A549 (cell line): Measurements from ENCODE around the gene ANXA9. TPM values are rescaled to one million over a fixed set of nuclear protein-coding genes. Genes with fewer than 3 reads are reported as not detected.
A peak's percentile ranks its signal among the peaks of the same experiment; 100 is the strongest.

Source experiments
- ATAC-seq, 2 experiments: fragments of 200-7000 bp in 1 of 2; fragments of >200 bp in 1 of 2; cut with Nextera tagmentation in 1 of 2; cut with Tn5 transposase in 1 of 2; 3 replicates each; pipeline versions ENCODE4 v1.8.0 to v1.9.1; 2018 to 2020; ENCODE audit warnings: mild to moderate bottlenecking in 1 of 2, moderate library complexity in 1 of 2
- CTCF ChIA-PET: fragments of 300-600 bp; sonication (Branson Sonifier 250); formaldehyde crosslinking; extraction: SDS; loops from one replicate; lab custom pipeline; 2021; ENCODE audit warnings: antibody characterized with exemption, inconsistent platforms; lab: Yijun Ruan, JAX
- POLR2A ChIA-PET: fragments of 350-600 bp; formaldehyde crosslinking; extraction: SDS; loops from one replicate; lab custom pipeline; 2021; ENCODE audit warnings: antibody characterized with exemption, inconsistent platforms; lab: Yijun Ruan, JAX
- DNase-seq, 2 experiments: peaks; one replicate each; pipeline versions ENCODE4 v3.0.0 to v3.0.0-alpha.2; 2011 to 2016; ENCODE audit warnings: low read depth in 1 of 2, low spot score in 1 of 2
- FAIRE-seq: peaks from 2 replicates; lab custom pipeline; 2011; peaks lifted over from hg19 to GRCh38; lab: Jason Lieb, UNC
- H3K27ac ChIP-seq, 2 experiments: fragments of >200 bp; sonication (Bioruptor Twin); formaldehyde crosslinking; 3 replicates each; pipeline ENCODE4 v1.5.1; 2016 to 2017
- H3K4me1 ChIP-seq: fragments of >200 bp; sonication (Bioruptor Twin); formaldehyde crosslinking; 3 replicates; pipeline ENCODE4 v1.6.1; 2016
- H3K4me2 ChIP-seq: fragments of >200 bp; sonication (Bioruptor Twin); formaldehyde crosslinking; 3 replicates; pipeline ENCODE4 v1.6.1; 2016
- H3K4me3 ChIP-seq: fragments of >200 bp; sonication (Bioruptor Twin); formaldehyde crosslinking; 3 replicates; pipeline ENCODE4 v1.5.1; 2016
- H3K9me3 ChIP-seq: fragments of >200 bp; sonication (Bioruptor Twin); formaldehyde crosslinking; 3 replicates; pipeline ENCODE4 v1.6.1; 2016
- CBX2 ChIP-seq: fragments of 200-600 bp; sonication (generic); IDR thresholded peaks from 2 replicates; pipeline ENCODE4 v1.6.1; 2016; ENCODE audit warnings: low read depth, mild to moderate bottlenecking, borderline replicate concordance
- E2F6 ChIP-seq: IDR thresholded peaks from 2 replicates; pipeline ENCODE4 v1.6.1; 2012; ENCODE audit warnings: low read depth, borderline replicate concordance
- EHMT2 ChIP-seq: fragments of 200-600 bp; sonication (generic); IDR thresholded peaks from 2 replicates; pipeline ENCODE4 v1.6.1; 2016; ENCODE audit warnings: antibody characterized with exemption, low read depth, mild to moderate bottlenecking, moderate library complexity
- ELK1 ChIP-seq: fragments of 150-350 bp; IDR thresholded peaks from 2 replicates; pipeline ENCODE4 v1.6.1; 2014; ENCODE audit warnings: low read depth, mild to moderate bottlenecking, low read length
- ESRRA ChIP-seq: fragments of 150-350 bp; IDR thresholded peaks from 2 replicates; pipeline ENCODE4 v1.6.1; 2014; ENCODE audit warnings: mild to moderate bottlenecking, low read length, borderline replicate concordance
- FOSL2 ChIP-seq, 2 experiments: fragments of 450-650 bp in 1 of 2; fragments of >200 bp in 1 of 2; sonication (Bioruptor Twin) in 1 of 2; formaldehyde crosslinking; IDR thresholded peaks; 2 replicates each; pipeline versions ENCODE4 v1.5.0 to v1.6.1; 2016 to 2020; ENCODE audit warnings: mild to moderate bottlenecking in 1 of 2, moderate library complexity in 1 of 2
- HOXA7 ChIP-seq: fragments of 250-450 bp; sonication (Bioruptor Pico); IDR thresholded peaks from 2 replicates; pipeline ENCODE4 v1.5.0; 2020; ENCODE audit warnings: mild to moderate bottlenecking, moderate library complexity
- HOXB13 ChIP-seq: fragments of 250-450 bp; sonication (Bioruptor Pico); IDR thresholded peaks from 2 replicates; pipeline ENCODE4 v1.5.0; 2020; ENCODE audit warnings: low read depth, mild to moderate bottlenecking, moderate library complexity
- JUN ChIP-seq, 2 experiments: fragments of >200 bp; sonication (Bioruptor Twin); formaldehyde crosslinking; IDR thresholded peaks; 2 replicates in 1 of 2; 3 replicates in 1 of 2; pipeline ENCODE4 v1.6.1; 2016 to 2017
- MYC ChIP-seq: IDR thresholded peaks from 2 replicates; pipeline ENCODE4 v1.6.1; 2012; ENCODE audit warnings: mild to moderate bottlenecking, inconsistent platforms, low read length, improper control_type of control experiment, borderline replicate concordance
- NFE2L2 ChIP-seq: fragments of 150-350 bp; conservative IDR thresholded peaks from 2 replicates; pipeline ENCODE4 v1.6.1; 2014; ENCODE audit warnings: low read length
- NPAS2 ChIP-seq: fragments of 250-450 bp; sonication (Bioruptor Pico); IDR thresholded peaks from 2 replicates; pipeline ENCODE4 v1.8.0; 2022; ENCODE audit warnings: mild to moderate bottlenecking, moderate library complexity, borderline replicate concordance
- PBX3 ChIP-seq: IDR thresholded peaks from 2 replicates; pipeline ENCODE4 v1.6.1; 2012
- REST ChIP-seq: fragments of 200-600 bp; sonication (generic); IDR thresholded peaks from 2 replicates; pipeline ENCODE4 v1.6.1; 2016; ENCODE audit warnings: antibody characterized with exemption, mild to moderate bottlenecking, moderate library complexity
- RNF2 ChIP-seq: fragments of 200-600 bp; sonication (generic); IDR thresholded peaks from 2 replicates; pipeline ENCODE4 v1.6.1; 2016; ENCODE audit warnings: low read depth, mild to moderate bottlenecking, antibody characterized with exemption, moderate library complexity, borderline replicate concordance
- WGBS: methylation state at CpG from one replicate; pipeline ENCODE4 v1.1.6; 2017; ENCODE audit errors: missing lambda C conversion rate; 5-methylcytosine and 5-hydroxymethylcytosine counted together
- polyA minus RNA-seq: library from RNA; depleted of rRNA, polyadenylated mRNA; stranded (reverse); fragments of >200 nt; gene quantifications from 2 replicates; pipeline ENCODE4 v1.2.3, GENCODE V29; 2011; rRNA and poly(A)+ RNA removed
- polyA plus RNA-seq, 4 experiments: library from polyadenylated mRNA; depleted of rRNA in 3 of 4; stranded (reverse); fragments of >200 nt; fragmentation: RNase III in 1 of 4; extraction: RNeasy Plus Mini Kit Qiagen cat#74134 plus additional on column Dnase treatment in 1 of 4; gene quantifications; 2 replicates in 3 of 4; 3 replicates in 1 of 4; pipeline ENCODE4 v1.2.3, GENCODE V29; 2011 to 2017

The ANXA9 gene, protein sequence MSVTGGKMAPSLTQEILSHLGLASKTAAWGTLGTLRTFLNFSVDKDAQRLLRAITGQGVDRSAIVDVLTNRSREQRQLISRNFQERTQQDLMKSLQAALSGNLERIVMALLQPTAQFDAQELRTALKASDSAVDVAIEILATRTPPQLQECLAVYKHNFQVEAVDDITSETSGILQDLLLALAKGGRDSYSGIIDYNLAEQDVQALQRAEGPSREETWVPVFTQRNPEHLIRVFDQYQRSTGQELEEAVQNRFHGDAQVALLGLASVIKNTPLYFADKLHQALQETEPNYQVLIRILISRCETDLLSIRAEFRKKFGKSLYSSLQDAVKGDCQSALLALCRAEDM
- polyA plus RNA-seq (2011; rRNA removed) = 2.2 and 3.3 TPM in 2 replicates
- 1.1 and 1.6 TPM in 2 replicates for polyA plus RNA-seq (2012; cell fraction: cytosol; rRNA removed)
- 2.3 and 2.7 TPM in 2 replicates for polyA plus RNA-seq (2012; cell fraction: nucleus; rRNA removed)
- polyA plus RNA-seq (2017; fragmentation: RNase III; extraction: RNeasy Plus Mini Kit Qiagen cat#74134 plus additional on column Dnase treatment) = 1.5 to 2.1 TPM (median 1.7 TPM) in 3 replicates
- polyA minus RNA-seq = 6.1 and 7.8 TPM in 2 replicates

DNA sequence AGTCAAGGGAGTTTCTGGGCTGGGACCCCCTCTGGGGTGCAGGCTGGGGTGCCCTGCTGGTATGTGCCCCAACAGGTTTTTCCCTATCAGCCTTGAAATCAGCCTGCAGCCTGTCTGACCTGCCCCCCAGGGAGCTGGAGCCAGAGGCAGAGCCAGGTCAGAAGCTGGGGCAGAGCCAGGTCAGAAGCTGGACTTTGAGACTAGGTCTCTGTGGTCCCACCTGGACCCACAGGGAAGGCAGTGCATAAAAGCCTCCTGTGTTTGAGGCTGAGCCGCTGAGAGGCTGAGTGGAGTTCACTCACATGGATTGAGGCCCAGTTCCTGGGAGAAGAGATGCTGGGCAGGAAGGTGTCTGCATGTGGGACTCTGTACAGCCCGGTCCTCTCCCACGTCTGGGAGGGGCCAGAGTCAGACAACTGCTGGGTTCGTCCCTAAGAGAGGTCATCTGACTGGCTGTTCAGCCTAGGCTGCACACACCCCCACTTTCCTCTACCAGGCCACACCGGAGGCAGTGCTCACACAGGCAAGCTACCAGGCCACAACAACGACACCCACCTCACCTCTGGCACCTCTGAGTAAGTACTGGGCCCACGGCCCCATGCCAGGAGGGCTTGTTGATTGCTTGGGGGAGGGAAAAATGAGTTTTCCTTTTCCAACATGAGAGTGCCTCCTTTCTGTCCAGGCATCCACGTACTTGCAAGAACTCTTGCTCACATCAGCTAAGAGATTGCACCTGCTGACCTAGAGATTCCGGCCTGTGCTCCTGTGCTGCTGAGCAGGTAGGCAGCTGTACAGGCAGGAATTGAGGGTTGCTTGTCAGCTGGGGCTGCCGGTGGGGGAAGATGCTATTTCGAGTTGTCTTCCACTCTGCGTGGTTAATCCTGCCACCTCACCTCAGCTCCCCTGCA is at the start of gene ANXA9:
TSS of gene ANXA9 (plus strand) at position 488 of the 908 bp plus-strand sequence. CDS start 814 bp downstream, outside the sequence.
- Histone ChIP-seq H3K27ac (peak within 1 kb of the TSS; percentile 57 to 81), H3K4me2 (peak within 1 kb of the TSS; percentile 53), H3K4me3 (no peak within 1 kb of the TSS)
- ATAC-seq (peak; percentile 23 to 56; a peak in 5 of 6 replicates), DNase-seq (no peak), FAIRE-seq (no peak)
- POLR2A ChIA-PET = interaction anchor here (1.3 kb wide), 1 partner anchor 66 kb away, joined by 3 read pairs; no protein-coding TSS in a partner anchor
- CTCF ChIA-PET = interaction anchor here (0.6 to 26.8 kb wide), 10 partner anchors 8 to 370 kb away, joined by 3 to 586 read pairs (median 4); partner anchors contain the start of genes CDC42SE1, CERS2, MINDY1 and SETDB1
- no peak for TF ChIP-seq EHMT2
- TF ChIP-seq NFE2L2 = no peak
- TF ChIP-seq CBX2 = no peak
- no peak for TF ChIP-seq PBX3
- no peak for TF ChIP-seq NPAS2 (CRISPR knock-in tag)
- no peak for TF ChIP-seq ESRRA
- TF ChIP-seq E2F6 = no peak
- TF ChIP-seq MYC = no peak
- TF ChIP-seq JUN (IDR thresholded peaks at IDR 0.05) = no peak
- no peak for TF ChIP-seq HOXB13 (CRISPR knock-in tag)
- TF ChIP-seq ELK1 = no peak
- no peak for TF ChIP-seq FOSL2 (IDR thresholded peaks at IDR 0.05)
- TF ChIP-seq FOSL2 (CRISPR knock-in tag; IDR thresholded peaks at IDR 0.05) = no peak
- no peak for TF ChIP-seq RNF2
- TF ChIP-seq HOXA7 = no peak
- no peak for TF ChIP-seq REST
- TF ChIP-seq, all 56 proteins: peak for 0
- H3K9me3 ChIP-seq = no peaks in the 10 kb centered on the region
- peaks cover 41% of the 10 kb centered on the region for H3K4me1 ChIP-seq
- WGBS = 52% methylated on average over 12 of the region's 12 CpGs
